ENCODE data around the gene PTGES2.
"Not testable (repeated sequence)": the region's sequence is repeated elsewhere in the genome, so short reads cannot be mapped to it uniquely, and the experiment has no call there.

PTGES2 gene

DNA sequence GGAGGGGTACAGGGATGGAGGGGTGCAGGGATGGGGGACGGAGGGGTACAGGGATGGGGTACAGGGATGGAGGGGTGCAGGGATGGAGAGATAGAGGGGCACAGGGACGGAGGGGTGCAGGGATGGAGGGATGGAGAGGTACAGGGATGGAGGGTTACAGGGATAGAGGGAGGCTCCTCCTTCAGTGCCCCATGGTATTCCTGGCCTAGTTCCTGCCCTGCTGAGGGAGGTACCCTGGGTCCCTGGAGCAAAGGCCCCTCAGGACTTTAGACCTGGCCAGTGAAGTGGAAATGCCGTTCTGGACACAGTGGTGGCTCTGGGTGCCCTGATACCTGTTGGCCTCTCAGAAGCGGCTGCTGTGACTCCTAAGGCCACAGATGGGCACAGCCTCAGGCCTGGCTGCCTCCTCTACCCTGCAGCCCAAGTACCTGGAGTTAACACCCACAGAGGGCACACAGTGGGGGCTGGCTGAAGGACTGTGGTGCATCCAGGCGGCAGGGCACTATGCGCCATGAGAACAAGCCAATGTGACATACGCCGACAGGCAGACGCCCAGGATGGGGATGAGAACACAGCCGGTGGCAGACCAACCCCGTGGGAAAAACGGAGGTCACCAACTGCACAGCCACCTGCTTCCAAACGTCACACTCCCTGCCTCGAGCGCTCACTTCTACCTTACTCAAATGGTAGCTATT is 8.4 kb downstream of the PTGES2 start:
- DNase-seq, result no peak

DNA sequence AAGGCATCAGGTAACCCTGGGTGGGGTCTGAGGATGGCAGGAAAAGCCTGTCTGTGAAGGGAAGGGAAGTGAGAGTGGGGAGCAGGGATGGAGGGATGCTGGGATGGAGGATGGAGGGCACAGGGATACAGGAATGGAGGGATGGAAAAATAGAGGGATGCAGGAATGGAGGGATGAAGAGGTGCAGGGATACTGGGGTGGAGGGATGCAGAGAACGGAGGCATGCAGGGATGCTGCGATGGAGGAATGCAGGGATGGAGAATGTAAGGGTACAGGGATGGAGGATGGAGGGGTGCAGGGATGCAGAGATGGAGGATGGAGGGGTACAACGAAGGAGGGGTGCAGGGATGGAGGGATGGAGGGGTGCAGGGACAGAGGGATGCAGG is 9.1 kb downstream of the PTGES2 start:
- DNase-seq, result no peak

DNA sequence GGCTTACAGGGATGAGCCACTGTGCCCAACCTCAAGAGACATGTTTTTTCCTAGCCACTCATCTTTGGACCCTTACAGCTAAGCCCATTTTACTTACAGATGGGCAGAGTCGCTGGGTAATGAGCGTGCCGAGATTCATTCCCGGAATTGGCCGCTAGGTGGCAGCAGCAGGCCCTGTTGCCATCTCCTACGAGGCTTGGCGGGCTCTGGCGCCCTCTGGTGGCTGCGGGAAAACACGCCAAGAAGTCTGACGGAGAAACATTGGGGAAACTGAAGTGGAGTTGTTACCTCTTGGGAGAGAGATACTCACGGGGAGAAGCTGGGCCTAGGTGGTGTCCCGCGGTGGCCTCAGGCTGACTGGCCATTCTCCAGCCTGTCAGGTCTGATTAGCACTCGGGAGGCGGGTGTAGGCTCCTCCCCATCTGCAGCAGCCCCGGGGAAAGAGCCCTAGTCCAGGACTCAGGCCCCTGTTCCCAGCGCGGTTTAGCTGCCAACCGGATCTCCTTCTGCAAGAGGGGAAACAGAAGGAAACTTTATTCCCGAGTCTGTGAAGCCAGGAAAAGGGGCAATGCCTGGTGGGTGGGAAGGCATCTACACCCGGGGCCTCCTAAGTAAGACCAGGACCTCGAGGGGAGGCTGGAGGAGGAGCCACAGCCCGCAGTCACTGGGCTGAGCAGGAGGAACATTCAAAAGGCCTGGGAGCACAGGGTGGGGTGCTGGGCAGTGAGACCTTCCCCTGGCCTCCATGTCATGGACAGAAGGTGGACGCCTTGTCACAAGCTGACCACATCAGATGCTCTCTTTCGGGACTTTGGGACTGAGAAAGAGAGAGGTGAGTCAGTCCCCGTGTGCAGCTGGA is 9.7 kb downstream of the PTGES2 start:
- peak; percentile 84 for DNase-seq

DNA sequence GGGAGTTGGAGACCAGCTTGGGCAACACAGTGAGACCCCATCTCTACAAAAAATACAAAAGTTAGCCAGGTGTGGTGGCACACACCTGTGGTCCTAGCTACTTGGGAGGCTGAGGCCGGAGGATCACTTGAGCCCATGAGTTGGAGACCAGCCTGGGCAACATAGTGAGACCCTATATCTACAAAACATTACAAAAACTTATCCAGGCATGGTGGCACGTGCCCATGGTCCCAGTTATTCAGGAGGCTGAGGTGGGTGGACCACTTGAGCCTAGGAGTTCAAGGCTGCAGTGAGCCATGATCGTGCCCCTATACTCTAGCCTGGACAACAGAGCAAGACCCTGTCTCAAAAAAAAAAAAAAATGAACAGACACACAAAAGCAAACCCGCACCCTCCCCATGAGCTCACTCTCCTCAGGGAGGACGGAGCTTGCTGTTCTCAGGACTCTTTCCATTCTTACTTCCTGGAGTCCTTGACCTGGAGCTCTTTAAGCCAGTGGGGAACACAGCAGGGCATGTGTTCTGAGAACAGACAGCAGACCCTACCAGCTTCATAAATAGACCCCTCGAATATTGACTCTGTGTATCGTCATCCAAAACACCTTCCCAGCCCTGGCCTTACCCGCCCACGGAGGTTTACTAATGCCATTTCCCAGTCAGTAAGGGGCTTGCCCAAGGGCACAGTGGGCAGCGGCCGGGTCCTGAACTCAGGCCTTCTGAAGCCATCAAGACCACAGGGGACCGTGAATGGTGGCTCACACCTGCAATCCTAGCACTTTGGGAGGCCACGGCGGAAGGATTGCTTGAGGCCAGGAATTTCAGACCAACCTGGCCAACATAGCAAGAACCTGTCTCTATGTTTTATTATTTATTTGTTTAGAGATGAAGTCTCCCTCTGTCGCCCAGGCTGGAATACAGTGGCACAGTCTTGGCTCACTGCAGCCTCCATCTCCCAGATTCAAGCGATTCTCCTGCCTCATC is 11.1 kb downstream of the PTGES2 start:
- no peak for DNase-seq

DNA sequence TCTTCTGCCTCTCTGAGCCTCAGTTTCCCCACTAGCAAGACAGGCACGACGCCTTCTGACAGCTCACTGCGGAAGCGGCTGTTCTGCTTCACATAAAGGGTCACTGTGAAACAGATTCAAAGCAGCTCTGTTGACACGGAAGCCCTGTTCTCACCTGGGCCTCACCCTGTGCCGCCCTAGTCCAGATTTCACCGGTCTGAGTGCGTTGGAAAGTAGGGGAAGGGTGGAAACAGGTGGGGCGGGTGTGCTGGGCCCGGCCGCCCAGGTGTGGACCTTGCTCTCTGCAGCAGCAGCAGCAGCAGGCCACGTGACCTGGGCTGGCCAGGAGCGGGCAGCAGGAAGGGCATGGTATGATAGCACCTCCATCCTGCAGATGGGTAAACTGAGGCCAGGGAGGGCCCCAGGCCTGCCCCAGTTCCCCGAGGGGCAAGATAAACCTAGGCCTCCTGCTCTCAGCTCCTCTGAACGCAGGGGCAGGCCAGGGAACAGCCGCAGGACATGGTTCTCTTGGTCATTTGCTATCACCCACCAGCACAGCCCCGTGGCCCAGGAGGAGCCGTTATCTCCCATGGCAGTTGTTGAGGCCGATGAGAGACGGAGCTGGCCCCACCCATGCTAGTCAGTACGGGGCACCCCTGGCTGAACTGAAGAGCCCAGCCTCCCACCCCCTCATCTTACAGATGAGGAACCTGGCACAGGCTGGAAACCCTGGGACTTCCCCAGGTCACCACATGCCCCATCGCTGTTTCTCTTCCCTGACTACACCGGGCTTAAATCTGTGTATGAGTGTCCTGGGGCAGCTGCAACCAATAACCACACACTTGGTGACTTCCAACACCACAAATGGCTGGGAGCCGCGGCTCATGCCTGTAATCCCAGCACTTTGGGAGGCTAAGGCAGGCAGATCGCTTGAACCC is 12.1 kb downstream of the PTGES2 start:
- DNase-seq, result no peak

DNA sequence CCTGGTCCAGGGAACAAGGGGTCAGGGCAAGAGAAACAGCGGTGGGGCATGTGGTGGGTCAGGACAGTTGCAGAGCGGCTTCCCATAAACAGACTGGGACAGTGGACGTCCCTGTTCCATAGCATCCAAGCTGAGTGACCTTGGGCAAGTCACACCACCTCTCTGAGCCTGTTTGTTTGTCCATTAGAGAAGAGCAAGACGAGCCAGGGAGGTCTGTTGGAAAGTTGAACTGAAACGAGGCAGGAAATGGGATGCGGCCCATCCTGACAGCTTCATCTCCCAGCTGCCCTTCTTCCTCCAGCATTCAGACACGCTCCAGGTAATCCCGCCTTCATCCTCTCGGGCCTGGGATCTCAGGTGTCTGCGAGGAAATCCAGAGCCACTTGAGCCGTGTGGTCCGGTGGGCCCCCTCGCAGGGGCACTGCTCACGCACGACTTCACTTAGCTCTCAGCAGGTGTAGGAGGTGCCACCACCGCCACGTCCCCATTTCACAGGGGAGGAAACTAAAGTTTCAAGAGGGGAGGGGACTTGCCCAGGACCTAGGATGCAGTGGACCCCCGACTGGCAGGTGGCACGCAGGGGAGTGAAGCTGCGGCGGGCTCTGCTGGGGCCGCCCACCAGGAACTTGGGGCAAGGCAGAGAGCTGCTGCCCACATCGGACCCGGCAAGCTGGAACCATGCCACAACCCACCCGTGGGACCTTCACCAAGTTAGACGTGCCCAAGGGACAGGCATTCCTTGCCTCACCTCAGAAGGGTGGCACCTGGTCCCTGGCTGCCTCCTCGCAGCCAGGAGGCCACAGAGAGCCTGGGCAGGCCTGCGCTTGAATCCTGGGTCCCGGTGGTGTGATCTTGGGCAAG is 13.0 kb downstream of the PTGES2 start:
- DNase-seq, result no peak

DNA sequence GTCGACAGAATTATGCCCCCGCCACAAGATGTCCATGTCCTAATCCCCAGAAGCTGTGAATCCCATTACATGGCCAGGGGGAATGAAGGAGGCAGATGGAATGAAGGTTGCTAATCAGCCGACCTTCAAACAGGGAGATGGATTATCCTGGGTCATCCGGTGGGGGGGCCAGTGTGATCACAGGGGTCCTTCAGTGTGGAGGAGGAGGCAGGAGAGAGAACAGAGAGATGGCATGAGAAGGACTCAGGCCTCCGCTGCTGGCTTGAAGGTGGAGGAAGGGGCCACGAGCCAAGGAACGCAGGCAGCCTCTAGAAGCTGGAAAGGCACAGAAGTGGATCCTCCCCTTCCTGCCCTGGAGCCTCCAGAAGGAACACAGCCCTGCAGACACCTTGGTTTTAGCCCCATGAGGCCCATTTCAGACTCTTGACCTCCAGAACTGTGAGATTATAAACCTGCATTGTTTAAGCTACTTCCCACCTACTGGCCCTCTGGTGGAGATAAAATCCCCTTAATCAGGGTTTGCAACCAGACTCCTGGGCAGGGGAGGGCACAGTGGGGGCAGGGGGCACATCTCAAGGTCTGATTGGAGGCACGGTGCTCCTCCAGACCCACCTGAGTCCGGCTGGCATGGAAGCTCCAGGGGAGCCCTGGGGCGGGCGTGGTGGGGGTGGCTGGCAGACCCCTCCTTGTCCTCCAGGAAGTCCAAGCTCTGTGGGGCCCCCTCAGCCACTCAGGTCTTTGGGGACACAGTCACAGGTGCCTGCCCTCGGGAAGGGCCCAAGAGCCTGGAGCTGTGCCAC is 13.8 kb downstream of the PTGES2 start:
- DNase-seq, result no peak

DNA sequence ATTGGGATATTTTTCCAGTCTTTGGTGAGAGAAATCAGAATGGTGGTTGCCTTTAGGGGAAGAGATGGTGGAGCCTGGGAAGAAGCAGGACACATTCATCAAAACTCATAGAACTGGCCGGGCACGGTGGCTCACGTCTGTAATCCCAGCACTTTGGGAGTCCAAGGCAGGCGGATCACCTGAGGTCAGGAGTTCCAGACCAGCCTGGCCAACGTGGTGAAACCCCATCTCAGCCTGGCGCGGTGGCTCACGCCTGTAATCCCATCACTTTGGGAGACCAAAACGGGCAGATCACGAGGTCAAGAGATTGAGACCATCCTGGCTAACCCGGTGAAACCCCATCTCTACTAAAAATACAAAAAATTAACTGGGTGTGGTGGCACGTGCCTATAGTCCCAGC is 15.8 kb downstream of the PTGES2 start:
- not testable (repeated sequence) for DNase-seq

DNA sequence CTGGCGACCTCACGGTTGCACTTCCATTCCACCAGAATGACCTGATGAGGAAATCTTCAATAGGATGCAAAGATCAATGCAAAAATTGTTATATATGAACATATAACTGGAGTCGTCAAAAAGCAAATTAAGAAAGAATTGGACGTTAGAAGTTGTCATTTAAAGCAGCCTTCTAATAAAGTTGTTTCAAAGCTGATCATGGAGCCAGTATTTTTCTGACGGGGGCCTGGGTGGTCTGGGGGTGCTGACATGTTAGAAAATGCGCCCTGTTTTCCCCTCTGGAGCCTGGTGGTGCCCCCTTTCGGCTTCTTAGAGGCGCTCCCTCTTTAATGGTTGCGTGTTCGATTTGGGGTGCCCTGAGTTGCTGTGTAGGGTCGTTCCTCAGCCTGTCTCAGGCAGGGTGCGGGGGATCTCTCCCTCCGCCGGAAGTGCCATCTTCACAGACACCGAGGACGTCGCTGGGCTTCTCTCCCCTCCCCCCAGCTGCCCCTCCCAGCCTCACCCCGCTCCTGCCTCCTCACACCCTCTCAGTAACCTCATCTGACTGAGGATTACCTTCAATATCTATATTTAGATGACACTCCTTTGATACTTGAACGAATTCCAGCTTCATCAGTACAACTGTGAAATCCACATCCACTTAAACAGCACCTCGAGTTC is 18.3 kb downstream of the PTGES2 start:
- DNase-seq, result no peak

DNA sequence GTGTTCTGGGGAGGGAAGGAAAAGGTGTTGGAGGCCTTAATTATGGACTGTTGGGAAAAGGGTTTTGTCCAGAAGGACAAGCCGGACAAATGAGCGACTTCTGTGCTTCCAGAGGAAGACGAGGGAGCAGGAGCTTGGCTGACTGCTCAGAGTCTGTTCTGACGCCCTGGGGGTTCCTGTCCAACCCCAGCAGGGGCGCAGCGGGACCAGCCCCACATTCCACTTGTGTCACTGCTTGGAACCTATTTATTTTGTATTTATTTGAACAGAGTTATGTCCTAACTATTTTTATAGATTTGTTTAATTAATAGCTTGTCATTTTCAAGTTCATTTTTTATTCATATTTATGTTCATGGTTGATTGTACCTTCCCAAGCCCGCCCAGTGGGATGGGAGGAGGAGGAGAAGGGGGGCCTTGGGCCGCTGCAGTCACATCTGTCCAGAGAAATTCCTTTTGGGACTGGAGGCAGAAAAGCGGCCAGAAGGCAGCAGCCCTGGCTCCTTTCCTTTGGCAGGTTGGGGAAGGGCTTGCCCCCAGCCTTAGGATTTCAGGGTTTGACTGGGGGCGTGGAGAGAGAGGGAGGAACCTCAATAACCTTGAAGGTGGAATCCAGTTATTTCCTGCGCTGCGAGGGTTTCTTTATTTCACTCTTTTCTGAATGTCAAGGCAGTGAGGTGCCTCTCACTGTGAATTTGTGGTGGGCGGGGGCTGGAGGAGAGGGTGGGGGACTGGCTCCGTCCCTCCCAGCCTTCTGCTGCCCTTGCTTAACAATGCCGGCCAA is 19.1 kb downstream of the PTGES2 start:
- no peak for DNase-seq

DNA sequence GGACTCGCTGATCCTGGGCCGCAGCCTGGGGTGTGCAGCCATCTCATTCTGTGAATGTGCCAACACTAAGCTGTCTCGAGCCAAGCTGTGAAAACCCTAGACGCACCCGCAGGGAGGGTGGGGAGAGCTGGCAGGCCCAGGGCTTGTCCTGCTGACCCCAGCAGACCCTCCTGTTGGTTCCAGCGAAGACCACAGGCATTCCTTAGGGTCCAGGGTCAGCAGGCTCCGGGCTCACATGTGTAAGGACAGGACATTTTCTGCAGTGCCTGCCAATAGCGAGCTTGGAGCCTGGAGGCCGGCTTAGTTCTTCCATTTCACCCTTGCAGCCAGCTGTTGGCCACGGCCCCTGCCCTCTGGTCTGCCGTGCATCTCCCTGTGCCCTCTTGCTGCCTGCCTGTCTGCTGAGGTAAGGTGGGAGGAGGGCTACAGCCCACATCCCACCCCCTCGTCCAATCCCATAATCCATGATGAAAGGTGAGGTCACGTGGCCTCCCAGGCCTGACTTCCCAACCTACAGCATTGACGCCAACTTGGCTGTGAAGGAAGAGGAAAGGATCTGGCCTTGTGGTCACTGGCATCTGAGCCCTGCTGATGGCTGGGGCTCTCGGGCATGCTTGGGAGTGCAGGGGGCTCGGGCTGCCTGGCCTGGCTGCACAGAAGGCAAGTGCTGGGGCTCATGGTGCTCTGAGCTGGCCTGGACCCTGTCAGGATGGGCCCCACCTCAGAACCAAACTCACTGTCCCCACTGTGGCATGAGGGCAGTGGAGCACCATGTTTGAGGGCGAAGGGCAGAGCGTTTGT is 19.9 kb downstream of the PTGES2 start:
- no peak for DNase-seq

DNA sequence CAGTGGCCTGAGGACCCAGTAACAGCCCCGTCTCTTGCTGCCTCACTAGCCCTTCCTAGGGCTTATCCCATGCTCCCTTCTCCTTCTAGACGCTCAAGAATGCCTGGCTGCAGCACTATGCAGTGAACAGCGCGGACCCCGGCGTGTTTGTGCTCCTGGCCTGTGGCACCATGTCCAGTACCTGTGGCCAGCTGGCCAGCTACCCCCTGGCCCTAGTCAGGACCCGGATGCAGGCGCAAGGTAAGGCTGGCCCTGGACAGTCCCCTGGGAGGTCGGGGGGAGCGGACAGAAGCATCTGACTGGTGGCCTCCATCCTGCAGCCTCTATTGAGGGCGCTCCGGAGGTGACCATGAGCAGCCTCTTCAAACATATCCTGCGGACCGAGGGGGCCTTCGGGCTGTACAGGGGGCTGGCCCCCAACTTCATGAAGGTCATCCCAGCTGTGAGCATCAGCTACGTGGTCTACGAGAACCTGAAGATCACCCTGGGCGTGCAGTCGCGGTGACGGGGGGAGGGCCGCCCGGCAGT is 20.5 kb downstream of the PTGES2 start:
- DNase-seq, result no peak

DNA sequence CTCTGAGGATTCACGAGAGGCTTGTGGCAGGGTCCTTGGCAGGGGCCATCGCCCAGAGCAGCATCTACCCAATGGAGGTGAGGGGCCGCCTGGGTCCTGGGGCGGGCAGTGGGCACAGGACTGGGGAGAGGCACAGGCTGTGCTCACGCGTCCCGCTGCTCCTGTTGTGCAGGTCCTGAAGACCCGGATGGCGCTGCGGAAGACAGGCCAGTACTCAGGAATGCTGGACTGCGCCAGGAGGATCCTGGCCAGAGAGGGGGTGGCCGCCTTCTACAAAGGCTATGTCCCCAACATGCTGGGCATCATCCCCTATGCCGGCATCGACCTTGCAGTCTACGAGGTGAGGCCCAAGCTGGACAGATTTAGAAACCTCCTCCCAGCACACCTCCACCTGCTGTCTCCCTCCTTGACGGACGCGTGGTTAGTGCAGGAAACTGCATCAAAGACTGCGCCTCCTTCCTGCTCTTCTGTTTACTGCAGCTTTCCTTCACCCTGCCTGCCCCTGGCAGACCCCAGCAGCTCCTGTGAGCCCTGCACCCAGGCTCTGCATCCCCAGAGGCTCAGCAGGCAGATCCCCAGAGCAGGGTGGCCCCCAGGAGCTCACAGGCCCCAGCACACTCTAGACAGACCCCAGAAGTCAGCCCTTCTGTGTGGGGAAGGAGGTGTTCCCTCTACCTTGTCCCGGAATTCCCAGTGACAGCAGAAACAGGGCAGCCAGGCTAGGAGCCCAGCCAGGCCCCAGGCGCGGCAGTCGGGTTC is 21.2 kb downstream of the PTGES2 start:
- DNase-seq, result no peak

DNA sequence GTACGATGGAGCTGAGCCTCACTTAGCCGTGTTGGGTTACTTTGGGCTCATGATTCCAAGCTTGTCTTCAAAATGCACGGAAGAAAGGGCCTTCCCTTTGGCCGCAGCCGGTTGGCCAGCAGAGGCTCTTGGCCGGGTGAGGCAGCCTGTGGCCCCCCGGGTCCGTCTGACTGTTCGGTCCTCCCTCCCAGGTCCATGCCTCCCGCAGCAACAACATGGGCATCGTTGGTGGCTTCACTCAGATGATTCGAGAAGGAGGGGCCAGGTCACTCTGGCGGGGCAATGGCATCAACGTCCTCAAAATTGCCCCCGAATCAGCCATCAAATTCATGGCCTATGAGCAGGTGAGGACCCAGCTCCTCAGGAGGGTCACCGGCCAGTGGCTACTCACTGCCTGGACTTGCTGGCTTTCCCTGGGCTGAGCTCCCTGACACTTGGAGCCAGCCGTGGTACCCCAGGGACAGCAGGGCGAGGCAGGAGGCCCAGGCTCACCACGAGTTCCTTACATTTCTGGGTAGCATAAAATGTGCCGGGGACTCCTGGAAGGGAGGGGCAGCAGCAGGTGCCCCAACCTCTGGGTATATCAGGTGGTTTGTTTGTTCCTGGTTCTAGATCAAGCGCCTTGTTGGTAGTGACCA is 21.9 kb downstream of the PTGES2 start:
- no peak for DNase-seq

DNA sequence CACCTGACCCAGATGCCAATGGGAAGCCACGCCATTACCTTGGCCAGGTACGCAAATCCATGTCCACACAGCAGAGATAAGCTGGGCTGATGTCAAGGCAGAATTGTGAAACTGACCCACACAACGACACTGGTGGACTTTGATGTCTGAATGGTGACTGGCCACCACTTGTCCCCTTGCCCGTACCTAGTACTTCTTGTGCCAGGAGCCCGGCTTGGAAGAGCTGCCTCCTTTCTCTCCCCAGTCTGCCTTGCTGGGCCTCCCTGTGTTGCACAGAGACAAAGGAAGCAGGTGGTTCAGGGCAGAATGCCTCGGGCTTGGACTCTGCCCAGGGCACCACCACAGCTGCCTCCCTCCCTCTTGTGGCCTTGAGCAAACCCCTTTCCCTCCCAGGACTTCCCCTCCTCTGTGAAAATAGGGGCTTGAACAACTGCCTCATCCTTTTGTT is 23.3 kb downstream of the PTGES2 start:
- no peak for DNase-seq

DNA sequence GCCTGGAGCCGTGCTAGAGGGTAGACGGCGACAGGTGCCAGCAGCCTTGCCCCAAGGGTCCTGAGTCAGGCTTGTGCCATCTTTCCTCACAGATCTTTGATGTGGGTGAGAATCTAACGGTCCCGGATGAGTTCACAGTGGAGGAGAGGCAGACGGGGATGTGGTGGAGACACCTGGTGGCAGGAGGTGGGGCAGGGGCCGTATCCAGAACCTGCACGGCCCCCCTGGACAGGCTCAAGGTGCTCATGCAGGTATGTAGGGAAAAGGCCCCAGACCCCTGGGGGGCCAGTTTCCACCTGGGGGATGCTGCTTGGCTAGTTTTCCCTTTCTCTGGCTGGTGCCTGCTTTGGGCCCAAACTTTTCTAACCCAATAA is 24.0 kb downstream of the PTGES2 start:
- no peak for DNase-seq
